ENCODE results near the gene SLC25A21.
"Not testable (repeated sequence)": the region's sequence is repeated elsewhere in the genome, so short reads cannot be mapped to it uniquely, and the experiment has no call there.

The SLC25A21 gene

DNA sequence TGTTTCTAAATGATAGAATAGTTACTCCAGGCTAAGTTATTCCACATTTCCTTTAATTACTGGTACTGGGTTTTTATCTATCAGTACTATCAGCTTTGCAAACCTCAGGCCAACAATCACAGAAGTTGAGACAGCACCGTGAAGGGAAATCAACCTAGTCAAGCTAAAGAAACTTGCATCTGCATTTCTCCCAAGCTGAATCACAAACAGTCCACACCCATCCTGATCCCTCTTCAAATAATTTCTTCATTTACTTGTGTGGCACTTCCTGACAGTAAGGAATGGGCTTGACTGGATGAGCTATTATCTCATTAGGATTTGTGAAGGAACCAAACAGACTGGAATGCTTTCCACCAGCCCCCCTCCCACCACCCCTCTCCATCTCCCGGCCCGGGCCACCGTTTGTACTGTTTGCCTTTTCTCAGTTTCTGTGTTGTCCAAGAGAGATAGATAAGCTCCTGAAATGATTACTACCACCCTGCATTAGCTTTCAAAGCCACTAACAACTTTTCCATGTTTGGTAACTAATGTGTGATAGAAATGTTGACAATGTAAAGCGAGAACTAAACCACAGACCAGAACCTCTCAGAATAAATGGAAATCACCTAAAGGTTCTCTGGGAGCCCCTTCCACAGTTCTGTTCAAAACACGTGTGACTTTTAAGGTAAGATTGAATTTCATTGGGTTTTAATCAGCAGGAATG is 236.3 kb downstream of the SLC25A21 start:
- DNase-seq = no peak

DNA sequence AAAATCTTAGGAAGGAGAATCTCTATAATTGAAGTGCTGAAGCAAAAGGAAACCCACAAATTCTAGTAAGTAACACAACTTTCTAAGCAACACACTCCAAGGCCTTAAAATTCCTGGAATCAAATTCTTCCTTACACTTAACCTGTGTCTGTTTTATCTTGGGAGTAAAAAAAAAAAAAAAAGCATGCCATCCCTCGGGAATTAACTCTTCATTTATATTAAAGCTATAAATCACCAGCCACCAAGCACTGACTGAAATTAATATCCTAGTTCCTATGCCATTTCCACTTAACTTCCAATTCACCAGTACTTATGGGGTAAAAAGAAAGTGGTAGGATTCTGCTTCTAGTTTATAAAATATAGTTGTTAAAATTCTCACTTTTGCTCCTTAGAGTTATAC is 238.1 kb downstream of the SLC25A21 start:
- DNase-seq = no peak

DNA sequence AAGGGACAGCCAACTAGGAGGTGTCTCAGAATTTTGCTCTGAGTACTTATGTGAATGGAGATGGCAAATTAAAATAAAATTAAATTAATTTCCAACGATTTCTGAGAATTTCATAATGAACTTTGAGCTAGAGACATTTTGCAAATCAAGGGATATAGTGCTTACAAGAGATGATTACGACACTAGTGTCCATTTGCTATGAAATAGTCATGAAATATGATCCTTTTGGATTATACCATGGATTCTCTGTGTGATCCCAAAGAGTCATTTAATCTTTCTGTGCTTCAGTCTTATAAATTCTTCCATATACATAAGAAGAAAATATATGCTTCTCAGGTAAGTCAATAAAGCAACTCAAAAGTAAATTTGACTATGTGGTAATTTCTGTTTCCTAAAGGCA is 240.6 kb downstream of the SLC25A21 start:
- DNase-seq = no peak

DNA sequence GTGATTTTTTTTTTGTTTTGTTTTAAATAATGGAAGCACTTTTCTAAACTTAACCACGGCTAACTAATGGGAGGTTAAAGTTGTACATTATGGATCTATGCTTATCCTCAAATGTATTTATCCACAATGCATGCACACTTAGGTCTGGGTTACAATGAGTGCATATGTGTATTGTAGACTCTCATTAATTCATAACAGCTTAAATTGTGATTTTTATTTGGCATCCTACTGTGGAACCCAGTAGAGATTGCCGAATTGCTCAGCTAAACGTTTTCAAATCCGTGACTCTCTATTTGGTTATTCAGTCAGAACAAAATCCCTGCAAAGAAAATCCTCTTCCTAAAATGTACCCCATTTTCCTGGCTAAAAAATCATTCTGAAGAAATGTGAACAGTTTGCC is 244.0 kb downstream of the SLC25A21 start:
- no peak for DNase-seq

GRCh38 chr14:36925094-36925493 is 247.3 kb downstream of the SLC25A21 start:
- DNase-seq = no peak

DNA sequence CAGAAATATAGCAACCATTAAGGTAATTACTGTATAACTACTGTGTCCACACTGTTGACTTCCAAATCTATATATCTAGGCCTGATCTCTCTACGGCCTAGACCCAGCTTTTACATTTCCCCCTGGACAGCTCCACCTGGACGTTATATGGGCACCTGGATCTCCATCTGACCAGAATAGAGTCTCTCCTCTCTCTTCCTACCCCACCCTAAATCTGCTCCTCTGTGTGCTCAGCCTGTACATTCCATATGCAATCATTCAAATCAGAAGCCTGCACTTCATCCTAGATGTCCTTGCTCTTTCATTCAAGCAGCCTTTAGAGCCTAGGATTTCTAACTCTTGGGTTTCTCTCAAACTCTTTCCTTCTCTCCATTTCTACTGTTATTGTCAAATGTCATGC is 255.7 kb downstream of the SLC25A21 start:
- no peak for DNase-seq

DNA sequence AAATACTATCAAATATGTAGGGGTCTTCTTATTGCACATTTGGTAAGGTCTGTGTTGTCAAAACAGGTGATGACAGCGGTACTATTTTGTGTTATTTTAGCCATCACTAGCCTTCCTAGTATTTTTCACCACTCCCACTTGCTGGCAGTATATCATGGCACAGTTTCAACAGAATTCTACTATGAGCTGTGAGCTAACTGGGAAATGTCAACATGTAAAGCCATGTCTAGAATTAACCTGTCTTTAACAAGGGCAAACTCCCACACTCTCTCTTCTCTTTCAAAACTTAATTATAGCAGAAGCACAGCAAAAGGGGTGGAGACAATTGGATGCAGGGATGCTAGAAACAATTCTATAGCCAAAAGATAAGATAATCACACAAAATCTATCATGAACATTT is 257.3 kb downstream of the SLC25A21 start:
- DNase-seq = no peak

DNA sequence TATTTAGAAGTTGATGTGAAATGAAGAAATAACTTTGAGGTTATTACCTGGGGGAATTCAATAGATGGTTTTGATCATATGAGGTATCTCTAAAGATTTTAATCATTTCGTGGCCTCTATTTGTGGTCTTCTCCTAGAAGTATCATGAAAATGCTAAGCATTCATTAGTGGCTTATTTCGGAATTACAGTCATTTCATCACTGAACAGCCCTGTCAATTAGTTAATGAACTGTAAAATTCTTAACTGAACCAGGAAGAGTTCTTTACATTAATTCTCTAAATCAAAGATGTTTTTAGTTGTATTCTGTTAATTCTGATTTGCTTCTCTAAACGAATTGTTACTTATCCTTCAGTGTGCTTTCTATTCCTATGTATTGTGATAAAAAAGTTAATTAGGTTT is 261.8 kb downstream of the SLC25A21 start:
- no peak for DNase-seq

DNA sequence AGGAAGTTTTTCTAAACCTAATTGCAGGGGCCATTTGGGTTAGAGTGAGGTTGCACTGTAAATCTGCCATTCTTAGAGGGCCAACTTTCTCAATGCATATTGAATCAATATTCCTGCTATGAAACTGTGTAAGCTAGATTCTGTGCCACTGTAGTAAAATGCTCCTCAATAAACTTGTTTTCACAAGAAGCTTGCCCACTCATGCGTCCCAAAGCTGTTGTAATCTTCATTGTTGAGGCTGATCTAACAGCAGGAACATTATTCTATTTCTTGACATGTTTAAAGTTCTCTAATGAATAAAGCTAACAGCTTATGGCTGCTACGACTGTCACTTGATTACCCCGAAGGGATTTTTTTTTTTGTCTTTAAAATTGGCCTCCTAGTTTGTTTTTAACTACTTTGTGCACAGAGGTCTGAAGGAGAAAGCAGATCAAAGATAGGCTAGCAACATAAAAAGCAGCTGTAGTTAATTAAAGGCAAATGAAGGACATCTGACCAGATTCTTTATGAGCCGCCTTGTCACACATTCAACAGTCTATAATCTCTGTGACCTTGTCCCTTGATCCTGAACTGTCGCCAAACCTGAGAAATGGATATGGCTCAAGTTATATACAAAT is 267.0 kb downstream of the SLC25A21 start:
- DNase-seq = no peak

DNA sequence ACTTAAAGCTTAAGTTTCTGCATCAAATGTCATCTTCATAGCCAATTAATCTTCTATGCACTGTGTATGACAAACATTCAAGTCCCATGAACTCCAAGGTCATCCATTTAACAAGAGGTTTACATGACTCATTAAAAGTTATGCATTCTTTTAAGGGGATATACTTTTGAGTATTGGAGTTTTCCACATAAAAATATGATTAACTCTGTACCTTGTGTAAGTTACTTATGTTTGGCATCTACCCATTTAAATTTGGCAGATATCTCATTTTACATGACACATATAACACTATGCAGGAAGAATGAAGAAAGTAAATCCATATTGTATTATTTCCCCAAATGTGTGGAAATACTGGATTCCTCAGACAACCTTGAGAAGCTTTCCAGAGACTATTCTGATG is 270.5 kb downstream of the SLC25A21 start:
- DNase-seq = no peak

DNA sequence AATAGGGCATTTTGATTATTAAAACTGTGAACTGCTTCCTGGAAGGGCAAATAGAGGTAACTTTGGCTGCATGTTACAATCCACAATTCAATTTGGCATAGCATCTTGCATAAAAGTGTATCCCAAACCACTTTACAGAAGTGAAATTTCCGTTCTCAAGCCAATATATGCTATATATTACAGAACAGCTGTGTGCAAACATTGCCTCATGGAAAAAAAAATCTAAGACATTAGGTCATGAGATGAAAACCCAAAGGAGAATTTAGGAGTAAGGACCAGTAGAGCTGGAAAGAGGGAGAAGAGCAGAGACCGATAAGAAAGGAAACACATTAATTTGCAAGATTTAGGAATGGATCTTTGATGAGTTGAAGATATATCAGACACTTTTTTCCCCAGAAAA is 271.6 kb downstream of the SLC25A21 start:
- no peak for DNase-seq

- not testable (repeated sequence) for DNase-seq
Measured at GRCh38 chr14:36896300-36896699, 276.1 kb downstream of the SLC25A21 start.

GRCh38 chr14:36884049-36884448 is 288.4 kb downstream of the SLC25A21 start:
- DNase-seq = no peak

- no peak for DNase-seq
Measured at GRCh38 chr14:36880276-36880675, 292.1 kb downstream of the SLC25A21 start.

DNA sequence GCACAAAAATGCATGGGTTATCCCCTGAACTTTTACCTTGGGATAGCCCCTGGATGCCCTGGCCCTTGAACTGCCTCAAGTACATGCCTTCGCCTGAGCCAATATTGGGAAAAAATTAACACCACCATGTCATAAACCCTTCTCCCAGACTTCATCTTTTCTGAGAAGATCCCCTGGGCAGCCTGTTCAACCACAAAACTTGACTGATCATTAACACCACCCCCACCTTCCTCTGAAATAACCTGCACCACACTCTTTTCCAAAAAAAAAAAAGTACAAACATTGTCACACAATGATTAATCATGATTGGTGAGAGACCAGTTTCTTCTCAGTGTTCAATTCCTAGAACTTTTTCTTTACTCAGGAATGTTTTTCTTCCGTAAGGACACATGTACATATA is 292.8 kb downstream of the SLC25A21 start:
- no peak for DNase-seq

DNA sequence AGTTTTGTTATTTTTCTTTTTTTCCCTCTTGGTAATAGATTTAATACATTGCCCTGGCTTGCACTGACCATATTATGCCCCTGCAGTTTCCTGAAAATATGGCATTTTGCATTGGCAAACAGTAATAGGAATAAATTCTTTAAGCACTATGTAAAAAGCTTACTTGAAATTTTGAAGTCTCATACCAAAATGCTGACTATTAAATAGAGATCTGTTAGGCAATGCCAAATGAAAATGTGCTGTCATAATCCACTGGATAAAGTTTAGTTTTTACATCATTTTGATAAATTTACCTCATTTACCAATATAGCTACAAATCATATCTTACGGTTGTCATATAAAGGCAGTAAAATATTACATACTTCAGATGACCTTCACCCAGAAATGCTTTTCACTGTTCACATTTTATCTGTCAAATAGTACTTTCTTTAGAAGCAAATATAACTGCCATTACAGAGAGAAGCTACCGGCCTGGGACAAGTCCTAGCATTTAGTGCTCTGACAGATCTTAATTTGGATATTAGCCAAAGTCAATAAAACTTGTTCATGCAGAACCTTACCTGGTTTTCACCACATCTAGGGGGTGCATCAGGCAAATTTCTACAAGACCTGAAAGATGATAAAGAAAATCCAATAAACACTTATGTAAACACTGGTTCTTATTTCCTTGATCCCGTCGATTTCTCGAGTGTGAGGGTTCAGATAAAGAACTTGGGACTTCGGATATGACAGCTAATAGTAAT is 297.8 kb downstream of the SLC25A21 start:
- no peak for DNase-seq

- no peak for DNase-seq
Measured at GRCh38 chr14:36870776-36871175, 301.6 kb downstream of the SLC25A21 start.

- no peak for DNase-seq
Measured at GRCh38 chr14:36869125-36869524, 303.3 kb downstream of the SLC25A21 start.

- no peak for DNase-seq
Measured at GRCh38 chr14:36866867-36867266, 305.5 kb downstream of the SLC25A21 start.

GRCh38 chr14:36863271-36863670 is 309.1 kb downstream of the SLC25A21 start:
- DNase-seq = no peak

GRCh38 chr14:36862237-36862636 is 310.2 kb downstream of the SLC25A21 start:
- not testable (repeated sequence) for DNase-seq

DNA sequence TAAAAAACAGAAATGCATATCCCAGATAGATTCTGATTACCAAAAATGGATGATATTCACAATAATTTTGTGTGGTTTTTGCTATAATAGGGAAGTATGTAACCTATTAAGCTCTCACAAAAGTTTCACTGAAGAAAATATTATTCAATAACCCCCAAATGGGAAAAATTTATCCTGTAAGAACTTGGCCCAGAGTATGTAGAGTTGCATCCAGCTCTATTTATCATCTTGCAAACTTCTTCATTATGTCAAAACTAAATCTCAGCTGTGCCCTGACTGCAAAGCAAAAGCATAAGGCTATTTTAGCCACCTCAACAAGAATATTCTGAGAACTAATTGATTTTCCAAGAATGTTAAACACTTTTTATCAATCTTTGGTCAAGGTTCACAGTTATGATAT is 311.6 kb downstream of the SLC25A21 start:
- no peak for DNase-seq

DNA sequence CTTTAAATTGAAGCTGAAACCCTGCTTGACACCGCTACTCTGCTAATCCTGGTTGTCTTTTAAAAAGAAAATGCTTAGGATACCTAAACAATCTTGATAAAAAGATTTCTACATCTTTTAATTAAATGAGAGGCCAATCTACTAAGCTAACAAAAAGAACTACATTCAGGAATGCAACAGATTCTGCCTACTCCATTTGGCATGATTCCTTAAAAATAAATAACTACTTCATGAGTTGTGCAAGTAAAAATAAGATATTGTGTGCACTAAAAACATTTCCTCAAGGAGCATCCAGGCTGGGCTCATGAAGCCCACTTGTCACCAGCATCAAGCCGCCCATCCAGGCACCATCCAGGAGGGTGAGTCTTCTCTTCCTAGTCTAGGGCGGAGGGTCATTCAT is 313.3 kb downstream of the SLC25A21 start:
- DNase-seq = no peak

GRCh38 chr14:36857842-36858445 is 314.5 kb downstream of the SLC25A21 start:
- no peak for DNase-seq

Measured in GDM1 (cell line).